ENCODE measurements around the gene C16orf96.

The C16orf96 gene

GRCh38 chr16:4556112-4556511, at the start of gene C16orf96:
TSS of gene C16orf96 (plus strand) at chr16:4556340. CDS start at chr16:4556490, 150 bp downstream.
- DNase-seq (ENCODE audit: low read depth in 2 of 2) = no peak

- peak in 1 of 2 experiments; percentile 27 for DNase-seq (ENCODE audit: low read depth in 2 of 2)
These were observed 49.7 kb upstream of the C16orf96 start for GRCh38 chr16:4506450-4506849.

GRCh38 chr16:4507588-4508345, 48.4 kb upstream of the C16orf96 start:
- DNase-seq (ENCODE audit: low read depth in 2 of 2) = no peak

- DNase-seq (ENCODE audit: low read depth in 2 of 2) = no peak
These were observed 47.3 kb upstream of the C16orf96 start for GRCh38 chr16:4508806-4509205.

- DNase-seq (ENCODE audit: low read depth in 2 of 2) = no peak
These were observed 46.7 kb upstream of the C16orf96 start for GRCh38 chr16:4509420-4509819.

GRCh38 chr16:4510131-4510530, 46.0 kb upstream of the C16orf96 start:
- no peak for DNase-seq (ENCODE audit: low read depth in 2 of 2)

- no peak for DNase-seq (ENCODE audit: low read depth in 2 of 2)
These were observed 45.3 kb upstream of the C16orf96 start for GRCh38 chr16:4510747-4511426.

GRCh38 chr16:4511441-4512082, 44.6 kb upstream of the C16orf96 start:
- no peak for DNase-seq (ENCODE audit: low read depth in 2 of 2)

GRCh38 chr16:4512473-4512872, 43.7 kb upstream of the C16orf96 start:
- no peak for DNase-seq (ENCODE audit: low read depth in 2 of 2)

GRCh38 chr16:4513086-4513860, 42.9 kb upstream of the C16orf96 start:
- DNase-seq (ENCODE audit: low read depth in 2 of 2) = no peak

- DNase-seq (ENCODE audit: low read depth in 2 of 2) = no peak
These were observed 42.3 kb upstream of the C16orf96 start for GRCh38 chr16:4513881-4514280.

GRCh38 chr16:4514606-4515005, 41.5 kb upstream of the C16orf96 start:
- DNase-seq (ENCODE audit: low read depth in 2 of 2) = no peak

- no peak for DNase-seq (ENCODE audit: low read depth in 2 of 2)
These were observed 40.4 kb upstream of the C16orf96 start for GRCh38 chr16:4515611-4516233.

GRCh38 chr16:4517812-4518680, 38.1 kb upstream of the C16orf96 start:
- no peak for DNase-seq (ENCODE audit: low read depth in 2 of 2)

- DNase-seq (ENCODE audit: low read depth in 2 of 2) = no peak
These were observed 36.7 kb upstream of the C16orf96 start for GRCh38 chr16:4519274-4520058.

- DNase-seq (ENCODE audit: low read depth in 2 of 2) = no peak
These were observed 35.2 kb upstream of the C16orf96 start for GRCh38 chr16:4520913-4521312.

GRCh38 chr16:4522051-4522581, 34.0 kb upstream of the C16orf96 start:
- DNase-seq (ENCODE audit: low read depth in 2 of 2) = no peak

- DNase-seq (ENCODE audit: low read depth in 2 of 2) = no peak
These were observed 32.5 kb upstream of the C16orf96 start for GRCh38 chr16:4523686-4524085.

- DNase-seq (ENCODE audit: low read depth in 2 of 2) = no peak
These were observed 31.6 kb upstream of the C16orf96 start for GRCh38 chr16:4524571-4524970.
